ENCODE measurements around the gene CLHC1. TPM values are rescaled to one million over a fixed set of nuclear protein-coding genes. Genes with fewer than 3 reads are reported as not detected.
"Not testable (repeated sequence)": the region's sequence is repeated elsewhere in the genome, so short reads cannot be mapped to it uniquely, and the experiment has no call there.

Gene CLHC1
- total RNA-seq, 1 experiment from 2014 or later, result 3.0 TPM

DNA sequence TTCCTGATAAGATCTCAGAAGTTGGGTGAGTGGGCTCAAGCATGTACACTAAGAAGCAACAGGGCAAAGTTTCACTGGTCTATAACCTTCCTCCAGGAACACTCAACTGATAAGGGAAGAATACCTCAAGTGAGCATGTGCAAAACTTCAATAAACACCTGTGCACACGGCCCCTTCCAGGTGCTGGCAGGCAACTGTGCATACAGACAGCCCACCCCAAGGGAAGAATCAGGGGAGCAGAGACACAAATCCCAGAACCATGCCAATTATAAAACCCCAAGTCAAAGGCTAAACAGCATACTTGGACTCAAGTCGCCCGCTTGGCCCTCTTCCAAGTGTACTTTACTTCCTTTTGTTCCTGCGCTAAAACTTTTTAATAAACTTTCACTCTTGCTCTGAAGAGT is 96.0 kb downstream of the CLHC1 start:
- no peak for DNase-seq (ENCODE audit: low read depth)

DNA sequence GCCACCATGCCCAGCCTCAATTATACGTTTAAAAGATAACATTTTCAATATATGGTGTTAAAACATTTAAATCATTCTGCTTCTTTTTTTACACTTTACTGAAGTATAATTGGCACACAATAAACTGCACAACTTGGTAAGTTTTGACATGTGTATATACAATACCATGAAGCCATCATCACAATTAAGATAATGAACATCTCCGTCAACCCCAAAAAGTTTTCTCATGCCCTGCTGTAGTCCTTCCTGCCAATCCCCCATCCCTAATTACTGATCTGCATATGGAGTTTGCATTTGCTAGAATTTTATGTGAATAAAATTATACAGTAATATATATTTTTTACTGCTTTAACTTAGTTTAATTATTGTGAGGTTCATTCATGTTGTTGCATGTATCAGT is 96.6 kb downstream of the CLHC1 start:
- DNase-seq (ENCODE audit: low read depth), result no peak

DNA sequence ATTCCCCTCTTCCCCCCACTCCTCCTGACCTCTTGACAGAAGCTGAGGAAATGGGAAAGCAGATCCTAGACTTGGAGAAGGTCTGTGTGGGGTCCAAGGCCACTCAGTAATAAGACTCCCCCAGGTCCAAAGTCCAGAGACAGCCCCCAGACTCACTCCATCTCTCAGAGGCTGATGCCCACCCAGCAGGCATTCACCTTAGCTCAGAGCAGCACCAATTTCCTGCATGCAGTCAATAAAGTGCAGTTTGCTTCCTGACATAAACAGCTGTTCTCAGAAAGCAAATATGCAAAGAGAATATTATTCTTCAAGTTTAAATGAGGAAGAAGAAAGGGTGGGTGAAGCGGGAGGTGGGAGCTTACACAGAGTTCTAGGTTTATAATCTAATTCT is 97.8 kb downstream of the CLHC1 start:
- no peak for DNase-seq (ENCODE audit: low read depth)

DNA sequence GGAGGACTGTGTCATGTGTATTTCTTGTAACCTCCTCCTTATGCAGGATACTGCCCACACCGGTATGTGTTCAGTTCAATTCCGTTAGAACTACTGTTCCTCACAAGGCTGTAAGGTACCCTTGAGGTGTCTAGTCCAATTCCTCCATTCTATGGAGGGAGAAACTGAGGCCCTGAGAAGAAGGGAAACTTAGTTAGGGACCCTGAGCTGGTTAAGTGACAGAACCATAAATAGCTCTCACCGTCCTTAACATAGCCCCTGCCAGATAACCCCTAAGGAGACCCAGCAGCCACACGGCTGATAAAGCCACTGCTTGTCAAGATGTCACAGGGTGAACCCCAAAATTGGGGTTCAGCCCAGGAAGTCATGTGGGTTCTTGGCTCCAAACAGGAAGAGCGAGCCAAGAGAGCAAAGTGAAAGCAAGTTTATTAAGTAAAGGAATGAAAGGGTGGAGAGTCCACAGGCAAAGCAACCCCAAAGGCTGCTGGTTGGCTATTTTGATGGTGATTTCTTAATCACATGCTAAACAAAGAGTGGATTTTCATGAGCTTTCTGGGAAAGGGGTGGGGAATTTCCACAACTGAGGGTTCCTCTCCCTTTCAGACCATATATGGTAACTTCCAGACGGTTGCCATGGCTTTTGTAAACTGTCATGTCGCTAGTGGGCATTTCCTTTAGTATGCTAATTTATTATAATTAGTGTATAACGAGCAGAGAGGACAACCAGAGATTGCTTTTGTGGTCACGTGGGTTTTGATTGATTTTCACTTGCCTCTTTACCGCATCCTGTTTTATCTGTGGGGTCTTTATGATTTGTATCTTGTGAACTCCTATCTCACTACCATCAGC is 98.4 kb downstream of the CLHC1 start:
- peak; percentile 94 for DNase-seq (ENCODE audit: low read depth)

- DNase-seq (ENCODE audit: low read depth), result no peak
Observed at GRCh38 chr2:55130849-55131248, 101.2 kb downstream of the CLHC1 start.

DNA sequence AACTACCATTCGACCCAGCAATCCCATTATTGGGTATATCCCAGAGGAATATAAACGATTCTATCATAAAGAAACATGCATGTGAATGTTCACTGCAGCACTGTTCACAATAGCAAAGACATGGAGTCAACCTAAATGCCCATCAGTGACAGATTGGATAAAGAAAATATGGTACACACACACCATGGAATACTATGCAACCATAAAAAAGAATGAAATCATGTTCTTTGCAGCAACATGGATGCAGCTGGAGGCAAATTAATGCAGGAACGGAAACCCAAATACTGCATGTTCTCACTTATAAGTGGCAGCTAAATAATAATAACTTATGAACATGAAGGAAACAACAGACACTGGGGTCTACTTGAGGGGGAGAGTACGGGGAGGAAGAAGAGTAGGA is 105.5 kb downstream of the CLHC1 start:
- not testable (repeated sequence) for DNase-seq (ENCODE audit: low read depth)

Other genes with a start within 250 kb of the CLHC1 start
- gene RTN4, start 181.8 kb downstream of the CLHC1 start, total RNA-seq (2014; rRNA removed), result 547 and 585 TPM in 2 replicates
- 812 and 1,153 TPM in 2 replicates for gene RPS27A, start 395 bp upstream of the CLHC1 start, total RNA-seq (2014; rRNA removed)
- gene MTIF2, start 36.9 kb upstream of the CLHC1 start, total RNA-seq (2014; rRNA removed), result 27.8 and 30.1 TPM in 2 replicates
- 67.1 and 77.1 TPM in 2 replicates for gene CCDC88A, start 187.6 kb upstream of the CLHC1 start, total RNA-seq (2014; rRNA removed)